OCI-LY1 (cell line): ENCODE measurements around the gene ACVR1B.

ENCODE experiments used
- H2AFZ ChIP-seq: fragments of 200-600 bp; sonication (generic), shearing (Covaris generic); 2 replicates; pipeline ENCODE4 v1.6.0; 2014; ENCODE audit warnings: antibody characterized with exemption, mild to moderate bottlenecking, low read length
- H3F3A ChIP-seq: fragments of 200-600 bp; sonication (generic), shearing (Covaris generic); 2 replicates; pipeline ENCODE4 v1.6.0; 2014; ENCODE audit warnings: mild to moderate bottlenecking, antibody characterized with exemption, low read length, moderate library complexity; ENCODE audit not compliant: insufficient read depth
- H3K27ac ChIP-seq: fragments of 200-600 bp; sonication (generic); 2 replicates; pipeline ENCODE4 v1.5.1; 2014; ENCODE audit warnings: low read length, mixed run types, mild to moderate bottlenecking, low read depth; ENCODE audit not compliant: poor library complexity, severe bottlenecking
- H3K27me3 ChIP-seq: fragments of 200-600 bp; sonication (generic); 2 replicates; pipeline ENCODE4 v1.6.0; 2014; ENCODE audit warnings: antibody characterized with exemption, mild to moderate bottlenecking, low read length, moderate library complexity; ENCODE audit not compliant: insufficient read depth
- H3K36me3 ChIP-seq: fragments of 200-600 bp; sonication (generic); 2 replicates; pipeline ENCODE4 v1.6.1; 2014; ENCODE audit warnings: mild to moderate bottlenecking, antibody characterized with exemption, low read length, moderate library complexity, mixed read lengths; ENCODE audit not compliant: insufficient read depth
- H3K4me1 ChIP-seq: fragments of 200-600 bp; sonication (generic); 2 replicates; pipeline ENCODE4 v1.5.1; 2014; ENCODE audit warnings: mild to moderate bottlenecking, low read length, moderate library complexity; ENCODE audit not compliant: insufficient read depth, severe bottlenecking
- H3K4me2 ChIP-seq: fragments of 200-600 bp; sonication (generic), shearing (Covaris generic); 2 replicates; pipeline ENCODE4 v1.6.1; 2014; ENCODE audit warnings: low read length
- H3K4me3 ChIP-seq: fragments of 200-600 bp; sonication (generic); 2 replicates; pipeline ENCODE4 v1.5.1; 2014; ENCODE audit warnings: low read length, low read depth, mild to moderate bottlenecking, mixed read lengths; ENCODE audit not compliant: poor library complexity, severe bottlenecking
- H3K79me2 ChIP-seq: fragments of 200-600 bp; shearing (Covaris generic); 2 replicates; pipeline ENCODE4 v1.6.1; 2016; ENCODE audit warnings: mixed run types, low read length, mixed read lengths; ENCODE audit not compliant: insufficient read depth
- H3K9ac ChIP-seq: fragments of 200-600 bp; sonication (generic), shearing (Covaris generic); 2 replicates; pipeline ENCODE4 v1.6.1; 2014; ENCODE audit warnings: mild to moderate bottlenecking, low read length, mixed read lengths
- H3K9me2 ChIP-seq: fragments of 200-600 bp; sonication (generic), shearing (Covaris generic); 2 replicates; pipeline ENCODE4 v1.6.1; 2014; ENCODE audit warnings: low read depth, mild to moderate bottlenecking, low read length, mixed read lengths
- H3K9me3 ChIP-seq: fragments of 200-600 bp; shearing (Covaris generic); 2 replicates; pipeline ENCODE4 v1.6.1; 2014; ENCODE audit warnings: low read length, mixed read lengths
- H4K20me1 ChIP-seq: fragments of 200-600 bp; sonication (generic), shearing (Covaris generic); 2 replicates; pipeline ENCODE4 v1.6.0; 2016; ENCODE audit warnings: mild to moderate bottlenecking, low read length; ENCODE audit not compliant: insufficient read depth
- EZH2 ChIP-seq: fragments of 200-600 bp; sonication (generic), shearing (Covaris generic); IDR thresholded peaks from 2 replicates; pipeline ENCODE4 v1.8.0; 2017; ENCODE audit warnings: borderline replicate concordance, mixed run types, mild to moderate bottlenecking, antibody characterized with exemption, low read length, moderate library complexity, mixed read lengths
- TF ChIP-seq, protein P1 (sequence below): fragments of 200-600 bp; sonication (generic), shearing (Covaris generic); IDR thresholded peaks from 2 replicates; pipeline ENCODE4 v1.5.1; 2017; ENCODE audit warnings: mild to moderate bottlenecking, antibody characterized with exemption, low read length, moderate library complexity, mixed read lengths

The ACVR1B gene

DNA sequence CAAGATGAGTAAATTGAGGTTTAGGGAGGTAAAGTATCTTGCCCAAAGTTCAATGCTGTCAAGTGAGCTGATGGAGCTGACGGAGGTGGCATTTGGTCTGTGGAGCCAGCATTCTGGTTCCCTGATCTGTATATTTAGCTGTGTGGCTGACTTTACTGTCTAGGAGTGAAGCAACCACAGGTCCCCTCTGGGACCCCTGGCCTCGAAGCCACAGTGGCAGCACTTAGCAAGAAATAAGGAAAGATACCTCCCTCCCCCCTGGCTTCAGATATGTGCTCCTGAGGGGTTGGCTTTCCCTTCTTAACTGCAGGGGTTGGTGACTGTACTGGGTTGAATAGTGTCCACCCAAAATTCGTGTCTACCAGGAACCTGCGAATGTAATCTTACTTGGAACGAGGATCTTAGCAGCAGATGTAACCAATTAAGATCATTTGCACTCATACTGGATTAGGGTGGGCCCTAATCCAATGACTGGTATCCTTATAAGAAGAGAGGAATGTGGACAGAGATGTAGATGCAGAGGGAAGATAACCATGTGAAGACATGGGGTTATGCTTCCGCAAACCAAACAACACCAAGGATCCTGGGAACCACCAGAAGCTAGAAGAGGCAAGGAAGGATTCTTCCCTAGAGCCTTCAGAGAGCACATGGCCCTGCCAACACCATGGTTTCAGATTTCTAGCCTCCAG is 2.0 kb upstream of the ACVR1B start:
- Histone ChIP-seq H3K4me1 (peaks cover 21% of the 10 kb centered on the region), H3K79me2 (no peaks in the 10 kb centered on the region), H3K9me3 (peaks cover 1% of the 10 kb centered on the region), H2AFZ (no peak overlapping the region), H3K9ac (no peak overlapping the region), H3K36me3 (no peaks in the 10 kb centered on the region), H3K9me2 (no peaks in the 10 kb centered on the region), H3K27me3 (peaks cover 2% of the 10 kb centered on the region; the same call in 1 of the 2 replicates), H3F3A (no peaks in the 10 kb centered on the region), H3K27ac (no peak overlapping the region), H3K4me3 (no peak overlapping the region), H4K20me1 (no peaks in the 10 kb centered on the region), H3K4me2 (no peak overlapping the region)
- no peak for TF ChIP-seq EZH2
- TF ChIP-seq, protein P1, sequence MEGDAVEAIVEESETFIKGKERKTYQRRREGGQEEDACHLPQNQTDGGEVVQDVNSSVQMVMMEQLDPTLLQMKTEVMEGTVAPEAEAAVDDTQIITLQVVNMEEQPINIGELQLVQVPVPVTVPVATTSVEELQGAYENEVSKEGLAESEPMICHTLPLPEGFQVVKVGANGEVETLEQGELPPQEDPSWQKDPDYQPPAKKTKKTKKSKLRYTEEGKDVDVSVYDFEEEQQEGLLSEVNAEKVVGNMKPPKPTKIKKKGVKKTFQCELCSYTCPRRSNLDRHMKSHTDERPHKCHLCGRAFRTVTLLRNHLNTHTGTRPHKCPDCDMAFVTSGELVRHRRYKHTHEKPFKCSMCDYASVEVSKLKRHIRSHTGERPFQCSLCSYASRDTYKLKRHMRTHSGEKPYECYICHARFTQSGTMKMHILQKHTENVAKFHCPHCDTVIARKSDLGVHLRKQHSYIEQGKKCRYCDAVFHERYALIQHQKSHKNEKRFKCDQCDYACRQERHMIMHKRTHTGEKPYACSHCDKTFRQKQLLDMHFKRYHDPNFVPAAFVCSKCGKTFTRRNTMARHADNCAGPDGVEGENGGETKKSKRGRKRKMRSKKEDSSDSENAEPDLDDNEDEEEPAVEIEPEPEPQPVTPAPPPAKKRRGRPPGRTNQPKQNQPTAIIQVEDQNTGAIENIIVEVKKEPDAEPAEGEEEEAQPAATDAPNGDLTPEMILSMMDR, result no peak

DNA sequence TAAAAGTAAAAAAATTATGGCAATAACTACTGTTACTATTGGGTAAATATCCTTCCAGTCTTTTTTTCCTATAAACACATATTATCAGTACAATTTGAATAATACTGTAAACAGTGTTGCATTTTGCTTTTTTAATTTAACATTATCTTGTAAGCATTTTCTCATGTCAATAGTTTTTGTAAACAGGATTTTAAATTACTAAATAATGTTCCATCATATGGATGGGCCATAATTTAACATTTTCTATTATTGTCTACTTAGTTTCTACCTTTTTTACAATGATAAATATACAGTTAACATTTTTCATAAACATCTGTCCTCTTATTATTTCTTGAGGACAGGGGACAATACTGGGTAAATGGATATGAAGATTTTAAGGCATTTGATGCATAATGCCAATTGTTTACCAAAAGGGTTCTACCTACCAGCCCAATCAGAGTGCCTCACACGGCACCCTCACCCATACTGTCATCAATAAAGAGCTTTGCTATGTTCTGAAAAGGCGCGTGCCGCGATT is 759 bp upstream of the ACVR1B start:
- Histone ChIP-seq H2AFZ (peak overlapping the region; percentile 39; the same call in 1 of the 2 replicates), H3K4me3 (peak overlapping the region; percentile 61), H3K4me1 (peaks cover 21% of the 10 kb centered on the region), H3F3A (no peaks in the 10 kb centered on the region), H4K20me1 (no peaks in the 10 kb centered on the region), H3K79me2 (no peaks in the 10 kb centered on the region), H3K36me3 (no peaks in the 10 kb centered on the region), H3K9me2 (no peaks in the 10 kb centered on the region), H3K27me3 (no peaks in the 10 kb centered on the region), H3K4me2 (peak overlapping the region; percentile 72), H3K9me3 (no peaks in the 10 kb centered on the region), H3K27ac (no peak overlapping the region), H3K9ac (peak overlapping the region; percentile 52)
- TF ChIP-seq EZH2, result no peak
- TF ChIP-seq, protein P1, result no peak

DNA sequence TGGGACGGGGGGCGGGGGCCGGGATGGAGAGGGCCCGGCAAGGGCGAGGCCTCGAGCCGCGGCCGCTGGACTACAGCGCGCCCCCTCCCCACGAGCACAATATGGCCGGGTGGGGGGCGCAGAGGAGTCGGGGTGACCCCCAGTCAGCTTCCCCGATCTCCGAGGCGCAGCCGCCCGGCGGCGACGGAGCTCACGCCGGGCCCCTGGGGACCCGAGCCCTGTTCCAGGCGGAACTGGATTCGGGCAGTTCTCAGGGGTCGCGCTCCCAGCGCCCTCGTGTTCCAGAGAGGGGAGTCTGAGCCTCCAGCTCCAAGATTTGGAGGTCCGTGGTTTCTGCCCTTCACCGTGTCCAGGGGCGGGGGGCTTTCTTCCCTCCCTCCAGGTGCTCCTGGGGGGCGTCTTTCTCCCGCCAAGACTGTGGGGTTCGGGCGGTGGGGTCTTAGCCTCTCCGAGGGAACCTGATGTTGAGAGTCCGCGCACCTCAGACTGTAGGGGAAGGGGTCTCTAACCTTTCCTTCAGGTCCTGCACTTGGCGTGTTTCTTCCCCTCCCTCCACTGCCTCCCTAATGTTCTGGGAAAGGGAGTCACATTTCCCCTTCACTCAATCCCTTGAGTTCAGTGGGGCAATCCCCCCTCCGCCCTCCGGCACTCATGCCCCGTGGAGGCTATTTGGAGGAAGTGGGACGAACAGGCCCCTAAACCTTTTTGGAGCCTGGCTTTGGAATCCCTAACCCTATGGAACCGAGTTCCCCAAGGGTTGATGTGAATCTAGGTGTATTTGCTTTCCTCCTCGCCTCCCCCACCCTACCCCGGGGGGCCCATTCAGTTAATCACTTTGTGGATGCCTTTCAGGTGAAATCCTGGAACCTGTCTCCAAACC is 584 bp downstream of the ACVR1B start:
- Histone ChIP-seq H3K79me2 (no peaks in the 10 kb centered on the region), H3K9me3 (no peaks in the 10 kb centered on the region), H3K27me3 (no peaks in the 10 kb centered on the region), H4K20me1 (no peaks in the 10 kb centered on the region), H3K27ac (no peak overlapping the region), H3K4me1 (peaks cover 21% of the 10 kb centered on the region), H3K4me2 (peak overlapping the region; percentile 88), H3K9me2 (no peaks in the 10 kb centered on the region), H3K4me3 (peak overlapping the region; percentile 79), H3K36me3 (no peaks in the 10 kb centered on the region), H2AFZ (peak overlapping the region; percentile 57; the same call in 1 of the 2 replicates), H3K9ac (peak overlapping the region; percentile 92), H3F3A (no peaks in the 10 kb centered on the region)
- no peak for TF ChIP-seq EZH2
- TF ChIP-seq, protein P1, result no peak
